ELF-1 (cell line): ENCODE data around the gene SYTL1.
A peak's percentile ranks its signal among the peaks of the same experiment; 100 is the strongest.

ENCODE experiments used
- DNase-seq: peaks from one replicate; pipeline ENCODE4 v3.0.0-alpha.2; 2016; ENCODE audit warnings: low read depth, low spot score

The SYTL1 gene

DNA sequence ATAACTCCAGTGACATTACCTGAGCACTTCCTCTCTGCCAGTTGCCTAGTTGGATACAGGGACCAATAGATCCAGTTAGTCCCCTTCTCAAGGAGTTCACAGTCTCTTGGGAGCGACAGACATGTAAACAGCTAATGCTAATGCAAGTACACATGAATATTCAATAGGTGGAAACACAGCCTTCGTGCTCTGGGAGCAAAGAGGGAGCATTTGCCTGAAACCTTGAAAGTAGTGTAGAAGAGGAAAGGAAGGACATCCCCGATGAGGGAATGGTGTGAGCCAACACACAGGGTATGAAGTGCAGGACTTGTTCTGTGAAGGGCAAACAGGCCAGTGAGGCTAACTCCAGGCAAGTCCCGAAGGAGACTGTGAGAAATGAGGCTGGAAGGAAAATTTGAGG is 23.7 kb upstream of the SYTL1 start:
- no peak for DNase-seq

DNA sequence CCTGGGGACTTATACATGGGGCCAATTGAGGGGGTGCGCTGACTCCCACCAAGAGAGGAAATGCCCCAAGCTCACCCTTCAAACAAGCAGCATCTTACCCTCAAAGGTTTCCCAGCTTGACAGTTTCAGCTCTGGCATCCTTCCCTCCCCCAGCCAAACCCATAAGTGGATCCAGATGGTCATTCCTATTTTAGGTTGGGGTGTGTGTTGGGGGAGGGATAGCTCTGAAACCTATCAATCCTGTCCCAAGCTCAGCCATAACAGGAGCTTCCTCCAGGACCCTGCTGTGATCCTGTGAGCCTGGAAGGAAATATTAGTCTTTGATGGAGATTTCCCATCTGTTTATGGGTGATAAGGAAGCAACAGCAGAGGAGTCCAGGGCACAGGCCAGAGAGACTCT is 23.2 kb upstream of the SYTL1 start:
- DNase-seq = no peak

DNA sequence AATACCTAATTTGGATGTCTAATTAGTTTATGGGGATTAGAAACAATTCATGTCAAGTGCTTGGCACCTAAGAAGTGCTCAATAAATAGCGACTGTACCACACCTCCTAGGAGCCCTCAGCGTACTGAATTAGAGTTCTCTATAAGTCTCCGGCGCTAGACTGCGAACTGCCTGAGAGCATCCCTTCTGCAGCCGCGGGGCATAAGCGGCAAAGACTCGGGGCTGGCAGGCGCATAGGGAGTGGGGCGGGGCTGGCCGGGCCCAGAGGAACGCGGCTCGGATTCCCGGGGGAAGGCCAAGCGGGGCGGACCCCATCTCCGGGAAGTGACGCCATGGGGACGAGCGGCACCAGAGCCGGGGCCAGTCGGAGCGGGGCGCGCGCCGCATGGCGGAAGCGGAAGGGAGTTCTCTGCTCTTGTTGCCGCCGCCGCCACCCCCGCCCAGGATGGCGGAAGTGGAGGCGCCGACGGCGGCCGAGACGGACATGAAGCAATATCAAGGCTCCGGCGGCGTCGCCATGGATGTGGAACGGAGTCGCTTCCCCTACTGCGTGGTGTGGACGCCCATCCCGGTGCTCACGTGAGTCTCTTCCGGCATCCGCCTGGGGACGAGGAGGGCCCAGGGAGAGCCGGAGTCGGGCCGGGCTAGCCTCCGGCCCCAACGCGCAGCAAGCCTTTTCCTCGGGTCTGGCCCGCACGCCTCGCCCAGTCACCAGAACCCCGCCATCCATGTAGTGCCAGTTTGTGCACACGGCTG is 19.8 kb upstream of the SYTL1 start, which contains the start of gene TMEM222:
TSS of gene TMEM222 (plus strand) at position 351 of the 756 bp plus-strand sequence. CDS start at position 386, 35 bp downstream.
- DNase-seq = peak; percentile 98

DNA sequence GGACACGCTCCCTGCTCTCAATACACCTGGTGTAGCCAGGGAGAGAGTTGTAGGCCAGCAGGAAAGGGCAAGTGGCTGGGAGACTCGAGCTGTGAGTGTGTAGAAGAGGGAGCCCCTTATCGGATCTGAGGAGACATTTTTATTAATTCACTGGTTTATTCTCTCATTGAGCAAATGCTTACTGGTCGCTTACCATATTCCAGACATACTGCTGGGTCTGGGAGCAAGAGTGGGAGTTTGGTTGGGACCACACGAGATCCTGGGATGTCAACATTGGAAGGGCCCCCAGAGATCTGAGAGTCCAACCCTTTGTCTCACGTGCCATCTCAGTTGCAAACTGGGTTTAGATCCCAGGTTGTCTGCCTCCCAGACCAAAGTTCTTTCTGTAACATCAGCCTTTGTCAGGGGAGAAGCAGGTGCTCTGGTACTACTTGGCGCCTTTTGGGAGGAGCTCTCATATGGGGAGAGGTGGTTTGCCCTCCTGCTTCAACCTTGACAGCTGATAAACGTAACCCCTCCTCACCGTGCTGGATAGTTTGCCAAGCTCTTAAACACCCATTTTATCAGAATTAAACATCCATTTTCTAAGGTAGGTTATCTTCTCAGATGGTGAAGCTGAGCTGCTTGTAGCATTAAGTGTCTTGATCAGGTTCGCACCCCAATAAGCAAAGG is 19.1 kb upstream of the SYTL1 start:
- no peak for DNase-seq

DNA sequence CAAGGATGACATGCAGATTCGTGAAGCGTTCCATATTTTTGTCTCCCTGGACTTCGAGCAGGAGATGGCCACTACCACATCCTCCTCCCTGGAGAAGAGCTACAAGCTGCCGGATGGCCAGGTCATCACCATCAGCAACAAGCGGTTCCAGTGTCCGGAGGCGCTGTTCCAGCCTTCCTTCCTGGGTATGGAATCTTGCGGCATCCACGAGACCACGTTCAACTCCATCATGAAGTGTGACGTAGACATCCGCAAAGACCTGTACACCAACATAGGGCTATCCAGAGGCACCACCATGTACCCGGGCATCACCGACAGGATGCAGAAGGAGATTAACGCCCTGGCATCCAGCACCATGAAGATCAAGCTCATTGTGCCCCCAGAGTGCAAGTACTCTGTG is 16.5 kb upstream of the SYTL1 start:
- DNase-seq = no peak

DNA sequence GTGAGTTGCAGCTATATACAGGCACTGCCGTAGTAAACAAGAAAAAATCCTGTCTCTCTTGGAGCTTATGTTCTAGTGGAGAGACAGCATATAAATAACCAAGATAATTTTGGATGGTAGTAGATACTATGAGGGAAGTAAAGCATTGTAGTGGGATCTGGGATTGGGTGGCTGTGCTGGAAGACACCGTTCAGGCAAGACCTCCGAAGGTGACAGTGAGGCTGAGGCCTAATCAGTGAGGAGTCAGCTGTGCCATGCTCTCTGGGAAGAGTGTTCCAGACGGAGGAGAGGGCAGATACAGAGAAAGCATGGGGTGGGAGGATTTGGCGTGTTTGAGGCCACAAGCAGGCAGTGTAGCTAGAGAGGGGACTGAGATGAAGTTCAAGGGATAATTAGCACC is 13.9 kb upstream of the SYTL1 start:
- no peak for DNase-seq

DNA sequence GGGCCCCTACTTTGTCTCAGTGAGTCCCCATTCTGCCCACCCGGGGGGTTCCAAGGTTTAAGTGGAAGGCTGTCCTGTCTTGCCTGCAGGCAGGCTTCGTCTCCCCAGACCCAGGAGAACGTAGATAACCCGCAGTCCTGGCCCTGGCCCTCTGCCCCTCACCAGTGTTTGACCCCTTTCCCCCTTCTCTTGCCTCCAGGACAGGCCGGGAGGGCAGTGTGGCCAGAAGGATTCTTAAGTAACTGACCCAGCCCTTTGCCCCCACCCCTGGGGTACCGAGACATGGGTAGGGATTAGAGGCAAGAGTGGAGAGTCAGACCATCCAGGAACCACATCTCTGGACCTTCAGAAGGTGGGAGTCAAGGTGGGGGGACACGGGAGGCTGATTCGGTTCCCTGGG is 11.0 kb upstream of the SYTL1 start:
- DNase-seq = no peak

DNA sequence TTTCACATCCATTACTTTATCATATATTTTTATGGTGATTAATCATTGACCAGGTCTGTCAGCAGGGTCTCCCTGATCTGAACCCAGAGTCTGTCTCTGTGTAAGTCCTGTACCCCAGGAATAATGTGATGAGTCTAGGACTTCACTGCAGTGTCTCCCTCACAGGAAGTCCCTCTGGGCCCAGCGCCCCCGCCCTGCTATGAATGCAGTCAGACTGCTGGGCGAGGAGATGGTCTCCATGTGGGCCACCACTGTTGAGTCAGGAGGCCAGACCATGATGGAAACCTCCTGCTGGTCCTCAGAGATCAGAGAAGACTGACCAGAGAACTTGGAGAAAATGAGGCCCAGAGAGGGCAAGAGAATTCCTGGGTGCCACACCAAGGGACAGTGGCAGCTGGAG is 10.4 kb upstream of the SYTL1 start:
- DNase-seq = no peak

DNA sequence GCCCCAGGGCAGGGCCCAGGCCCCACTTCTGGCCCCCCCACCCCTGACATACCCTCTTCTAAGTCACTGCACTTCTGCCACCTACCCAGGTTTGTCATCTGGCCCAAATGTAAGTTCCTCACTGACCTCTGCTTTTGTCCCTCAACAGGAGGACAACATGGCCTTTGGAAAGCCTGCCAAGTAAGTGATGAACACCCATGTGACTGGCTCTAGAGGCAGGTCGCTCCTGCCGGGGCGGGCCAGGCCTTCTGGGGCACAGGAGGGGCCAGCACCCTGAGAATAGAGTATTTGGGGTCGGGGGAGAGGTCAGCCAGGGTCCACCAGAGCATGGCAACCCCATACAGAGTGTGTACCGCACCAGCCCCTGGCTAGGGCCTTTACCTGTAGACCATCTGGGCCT is 9.9 kb upstream of the SYTL1 start:
- no peak for DNase-seq

DNA sequence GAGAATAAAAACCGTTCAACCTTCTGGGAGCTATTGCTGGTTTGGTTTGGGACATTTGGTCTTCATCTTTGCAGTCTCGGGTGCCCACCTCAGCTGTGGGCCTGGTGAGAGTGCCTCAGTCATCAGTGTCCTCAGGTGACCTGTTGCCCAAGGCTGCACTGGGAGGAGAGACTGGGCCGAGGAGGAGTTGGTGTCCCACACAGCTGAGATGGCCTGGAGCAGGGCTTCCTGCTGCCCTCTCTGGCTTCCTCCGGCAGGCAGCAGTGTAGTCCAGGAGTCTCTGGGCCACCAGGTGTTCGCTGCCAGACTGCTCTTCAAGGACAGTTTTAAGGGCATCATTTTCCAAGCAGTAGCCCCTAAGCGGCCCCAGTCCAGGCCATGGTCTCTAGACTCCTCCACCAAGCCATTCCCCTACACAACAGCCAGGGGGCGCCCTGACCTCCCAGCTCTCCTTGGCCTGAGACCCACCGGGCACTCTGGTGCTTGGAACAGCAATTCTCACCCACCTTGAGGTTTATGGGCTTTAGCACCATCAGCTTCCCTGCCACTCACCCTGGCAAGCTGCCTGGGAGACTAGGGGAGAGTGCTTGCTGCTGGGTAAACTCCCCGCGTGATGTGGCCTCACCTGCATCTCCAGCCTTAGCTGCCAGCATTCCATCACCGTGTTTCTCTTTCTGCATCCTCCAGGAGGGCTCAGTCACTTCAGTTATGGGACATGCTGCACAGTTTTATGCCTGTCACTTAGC is 9.1 kb upstream of the SYTL1 start:
- DNase-seq = peak; percentile 77

DNA sequence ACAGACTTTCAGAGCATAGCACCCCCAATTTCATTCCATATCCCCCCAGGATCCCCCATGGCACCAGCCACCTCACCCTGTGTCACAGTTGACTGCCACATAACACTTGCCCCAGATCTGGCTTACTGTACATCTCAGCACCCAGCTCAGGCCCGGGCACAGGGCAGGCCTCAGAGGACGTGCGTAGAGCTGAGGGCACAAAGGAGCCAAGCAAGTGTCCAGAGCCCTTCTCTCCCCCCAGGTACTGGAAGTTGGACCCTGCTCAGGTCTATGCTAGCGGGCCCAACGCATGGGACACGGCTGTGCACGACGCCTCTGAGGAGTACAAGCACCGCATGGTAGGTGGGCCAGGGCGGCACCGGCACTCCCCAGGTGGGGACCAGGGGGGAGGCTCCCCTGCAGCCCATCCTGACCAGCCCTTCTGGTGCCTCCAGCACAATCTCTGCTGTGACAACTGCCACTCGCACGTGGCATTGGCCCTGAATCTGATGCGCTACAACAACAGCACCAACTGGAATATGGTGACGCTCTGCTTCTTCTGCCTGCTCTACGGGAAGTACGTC is 8.0 kb upstream of the SYTL1 start:
- DNase-seq = no peak

DNA sequence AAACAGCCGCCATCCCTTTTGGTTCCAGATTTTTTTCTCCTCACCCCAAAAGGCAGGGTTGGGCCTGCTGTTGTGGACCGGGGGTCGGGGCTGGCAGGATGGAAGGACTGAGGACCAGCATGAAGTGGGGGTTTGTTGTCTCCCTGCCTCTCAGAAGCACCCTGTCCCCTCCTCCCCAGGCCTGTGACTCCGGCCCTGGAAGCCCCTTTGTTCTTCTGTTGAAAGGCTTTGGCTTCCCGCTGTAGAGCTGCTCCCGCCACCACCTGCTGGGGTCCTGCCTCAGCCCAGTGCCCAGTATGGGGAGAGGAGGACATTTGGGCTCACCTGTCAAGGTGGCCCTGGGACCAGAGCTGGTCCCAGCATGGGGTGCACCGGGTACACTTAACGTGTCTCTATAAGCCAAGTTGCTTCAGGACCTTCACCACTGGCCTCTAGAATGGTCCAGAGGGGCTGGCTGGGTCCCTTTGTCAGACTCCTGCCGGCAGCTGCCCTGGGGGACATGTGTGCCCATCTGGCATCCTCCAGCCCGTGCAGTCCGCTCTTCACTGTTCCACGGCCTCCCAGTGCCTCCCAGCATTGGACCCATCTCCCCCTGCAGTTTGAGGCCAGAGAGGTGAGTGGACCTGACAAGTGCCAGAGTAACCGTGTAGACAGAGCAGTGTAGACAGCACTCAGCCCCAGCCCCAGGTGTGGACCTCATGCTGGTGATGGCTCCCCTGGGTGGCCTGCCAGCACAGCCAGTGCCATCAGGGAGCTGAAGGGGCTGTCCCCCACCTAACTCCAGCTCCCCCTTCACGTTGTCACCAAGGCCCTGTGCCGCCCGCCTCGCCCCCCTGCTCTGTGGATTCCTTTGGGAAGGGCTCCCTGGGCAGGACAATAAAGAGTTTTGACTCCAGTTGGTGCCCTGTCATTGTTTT is 6.1 kb upstream of the SYTL1 start:
- no peak for DNase-seq

DNA sequence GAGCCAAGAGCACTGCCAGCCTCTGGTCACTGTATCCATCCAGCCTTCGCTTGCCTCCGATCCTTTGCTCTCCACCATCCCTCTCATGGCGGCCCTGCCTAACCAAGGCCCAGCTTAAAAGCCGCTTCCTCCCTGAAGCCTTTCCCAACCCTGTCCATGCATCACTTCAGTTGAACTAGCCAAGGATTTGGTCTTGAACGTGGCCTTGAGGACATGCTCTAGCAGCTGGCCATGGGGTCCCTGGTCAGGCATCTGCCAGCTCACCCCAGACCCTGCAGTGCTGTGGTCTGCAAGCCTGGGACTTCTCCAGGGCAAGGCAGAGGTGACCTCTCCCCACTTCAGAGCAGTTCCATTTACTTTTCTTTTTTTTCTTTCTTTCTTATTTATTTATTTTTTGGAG is 5.1 kb upstream of the SYTL1 start:
- DNase-seq = no peak

DNA sequence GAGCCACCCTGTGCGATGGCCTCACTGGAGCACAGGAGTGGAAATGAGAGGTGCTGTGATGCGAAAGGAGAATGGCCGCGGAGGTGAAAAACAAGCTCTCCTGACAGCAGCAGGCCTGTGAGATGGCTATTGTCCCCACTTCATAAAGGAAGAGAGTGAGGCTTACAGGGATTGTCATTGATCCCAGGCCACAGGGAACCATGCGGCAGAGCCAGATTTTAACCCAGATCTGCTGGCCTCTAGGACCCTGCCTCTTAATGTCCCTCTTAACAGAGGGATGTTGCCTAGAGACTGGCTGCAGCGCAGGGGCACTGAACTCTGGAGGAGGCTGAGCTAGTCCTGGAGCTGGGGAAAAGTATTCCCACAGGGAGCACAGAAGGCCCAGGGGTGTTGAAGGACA is 3.1 kb upstream of the SYTL1 start:
- DNase-seq = no peak

DNA sequence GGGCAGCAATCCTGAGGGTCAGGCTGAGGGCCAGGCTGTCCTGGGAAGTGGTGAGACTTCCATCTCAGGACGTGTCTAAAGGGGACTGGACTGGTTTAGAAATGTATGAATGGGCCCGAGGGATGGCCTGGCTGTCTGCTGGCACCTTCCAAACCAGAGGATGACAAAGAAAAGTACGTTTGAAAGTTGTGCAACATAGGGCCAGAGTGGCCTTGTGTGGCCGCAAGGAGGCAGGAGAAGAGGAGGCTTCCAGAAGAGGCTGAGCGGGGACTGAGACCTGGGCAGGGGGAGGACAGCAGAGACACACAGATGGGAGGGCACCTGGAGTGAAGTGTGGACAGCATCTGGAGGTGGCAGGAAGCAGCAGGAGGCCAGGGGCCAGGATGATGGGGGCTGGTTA is 2.6 kb upstream of the SYTL1 start:
- no peak for DNase-seq

DNA sequence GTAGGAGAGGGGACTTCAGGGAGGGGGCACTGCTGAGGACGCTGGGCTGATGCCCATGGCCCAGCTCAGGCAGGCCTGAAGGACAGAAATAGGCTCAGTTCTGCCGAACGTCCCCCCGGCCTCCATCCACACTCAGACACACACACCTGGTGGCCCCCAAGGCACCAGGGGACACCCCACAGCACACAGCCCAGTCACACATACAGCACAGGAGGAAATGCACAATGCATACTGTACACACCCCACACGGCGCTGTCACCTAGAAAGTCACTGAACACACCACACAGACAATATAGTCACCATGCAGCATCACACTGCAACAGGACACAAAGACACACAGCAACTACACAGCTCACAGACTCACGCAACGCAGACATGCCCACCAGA is 562 bp downstream of the SYTL1 start:
- no peak for DNase-seq

DNA sequence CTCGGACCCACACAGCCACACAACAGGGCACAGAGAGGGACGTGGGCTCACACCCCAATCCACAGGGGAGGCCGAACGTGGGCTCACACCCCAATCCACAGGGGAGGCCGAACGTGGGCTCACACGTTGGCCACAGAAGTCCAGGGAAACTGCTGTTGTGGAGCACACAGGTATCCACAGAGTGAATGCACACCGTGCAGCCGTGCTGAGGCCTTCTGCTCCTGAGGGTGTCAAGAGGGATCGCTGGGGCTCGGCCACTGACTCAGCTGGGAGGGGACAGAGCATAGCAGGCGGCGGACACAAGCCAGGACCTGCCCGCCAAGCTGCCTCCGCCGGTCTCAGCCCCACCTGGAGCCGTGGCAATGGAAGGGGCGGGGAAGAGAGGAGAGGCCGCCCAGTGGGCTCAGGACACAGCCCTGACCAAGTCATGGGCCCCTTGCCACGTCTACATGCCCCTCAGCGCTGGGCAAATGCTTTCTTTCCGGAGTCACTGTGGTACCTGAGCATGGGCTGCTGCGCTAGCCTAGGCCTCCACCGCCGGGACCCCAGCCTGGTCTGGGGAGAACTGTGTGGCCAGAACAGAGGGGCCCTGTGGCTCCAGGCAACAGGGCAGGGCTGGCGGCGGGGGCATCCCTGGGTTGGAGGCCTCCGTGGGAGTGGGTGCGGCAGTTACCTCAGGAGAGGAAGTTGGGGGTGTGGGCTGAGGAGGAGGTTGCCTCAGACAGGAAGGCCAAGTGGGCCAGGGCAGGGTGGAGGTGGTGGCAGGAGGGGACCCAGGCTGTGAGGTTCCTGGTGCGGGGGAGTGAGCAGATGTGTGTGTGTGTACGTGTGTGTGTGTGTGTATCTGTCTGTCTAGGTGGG is 1.2 kb downstream of the SYTL1 start:
- DNase-seq = peak; percentile 54

DNA sequence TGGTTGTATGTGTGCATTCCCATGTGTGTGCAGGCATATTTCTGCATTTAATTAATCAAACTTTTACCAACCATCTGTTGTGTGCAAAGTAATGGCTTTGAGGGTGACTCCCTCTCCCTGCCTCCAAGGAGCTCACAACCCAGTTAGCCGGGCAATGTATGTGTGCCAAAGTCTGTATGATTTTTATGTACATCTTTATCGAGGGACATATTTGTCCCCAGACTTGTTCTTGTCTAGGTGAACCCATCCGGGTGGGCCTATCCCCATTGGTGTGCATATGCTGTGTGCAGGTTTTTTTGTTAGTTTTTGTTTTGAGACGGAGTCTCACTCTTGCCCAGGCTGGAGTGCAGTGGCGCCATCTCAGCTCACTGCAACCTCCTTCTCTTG is 1.8 kb downstream of the SYTL1 start:
- no peak for DNase-seq

DNA sequence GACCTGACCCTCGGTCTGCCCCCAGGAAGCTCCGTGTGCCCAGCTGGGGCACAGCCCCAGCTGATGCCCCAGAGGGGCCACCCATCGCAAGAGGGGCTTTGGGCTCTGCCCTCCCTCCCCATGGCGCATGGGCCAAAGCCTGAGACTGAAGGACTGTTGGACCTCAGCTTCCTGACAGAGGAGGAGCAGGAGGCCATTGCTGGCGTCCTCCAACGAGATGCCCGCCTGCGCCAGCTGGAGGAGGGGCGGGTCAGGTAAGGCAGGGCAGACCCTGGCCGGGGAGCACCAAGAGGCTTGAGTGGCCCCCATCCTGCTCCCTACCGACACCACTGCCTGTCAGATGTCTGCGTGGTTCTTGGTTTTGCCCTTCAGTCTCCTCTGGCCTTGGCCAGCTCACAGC is 3.5 kb downstream of the SYTL1 start:
- no peak for DNase-seq

DNA sequence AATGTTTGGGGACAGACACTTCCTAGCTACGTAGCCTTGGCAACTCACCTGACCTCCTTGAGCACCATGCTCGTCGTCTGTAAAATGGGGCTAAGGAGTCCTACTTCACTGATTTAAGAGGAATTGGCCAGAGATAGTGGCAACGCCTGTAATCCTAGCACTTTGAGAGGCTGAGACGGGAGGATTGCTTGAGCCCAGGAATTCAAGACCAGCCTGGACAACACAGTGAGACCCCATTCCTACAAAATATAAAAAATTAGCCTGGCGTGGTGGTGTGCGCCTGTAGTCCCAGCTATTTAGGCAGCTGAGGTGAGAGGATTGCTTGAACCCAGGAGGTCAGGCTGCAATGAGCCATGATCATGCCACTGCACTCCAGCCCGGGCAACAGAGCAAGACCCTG is 4.5 kb downstream of the SYTL1 start:
- no peak for DNase-seq
